IPS DF 19.7 (cell line): Measurements from ENCODE around the gene SETX.
"Not testable (repeated sequence)": the region's sequence is repeated elsewhere in the genome, so short reads cannot be mapped to it uniquely, and the experiment has no call there.

Source experiments
- DNase-seq: peaks from one replicate; pipeline ENCODE4 v3.0.0-alpha.2; 2013; ENCODE audit warnings: low read depth, low spot score

Gene SETX

DNA sequence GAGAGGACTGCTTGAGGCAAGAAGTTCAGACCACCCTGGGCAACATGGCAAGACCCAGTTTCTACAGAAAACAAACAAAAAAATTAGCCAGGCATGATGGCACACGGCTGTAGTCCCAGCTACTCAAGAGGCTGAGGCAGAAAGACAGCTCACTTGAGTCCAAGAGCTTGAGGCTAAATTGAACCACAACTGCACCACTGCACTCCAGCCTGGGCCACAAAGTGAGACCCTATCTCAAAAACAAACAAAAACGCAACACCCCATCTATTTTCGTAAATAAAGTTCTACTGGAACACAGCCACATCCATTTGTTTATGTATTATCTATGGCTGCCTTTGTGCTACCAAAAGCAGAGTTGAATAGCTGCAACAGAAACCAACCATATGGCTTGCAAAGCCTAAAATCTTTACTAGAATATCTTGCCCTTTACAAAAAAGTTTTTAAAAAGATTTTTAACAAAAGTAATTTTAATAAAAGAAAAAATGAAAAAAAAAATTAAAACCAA is 67.5 kb downstream of the SETX start:
- no peak for DNase-seq

DNA sequence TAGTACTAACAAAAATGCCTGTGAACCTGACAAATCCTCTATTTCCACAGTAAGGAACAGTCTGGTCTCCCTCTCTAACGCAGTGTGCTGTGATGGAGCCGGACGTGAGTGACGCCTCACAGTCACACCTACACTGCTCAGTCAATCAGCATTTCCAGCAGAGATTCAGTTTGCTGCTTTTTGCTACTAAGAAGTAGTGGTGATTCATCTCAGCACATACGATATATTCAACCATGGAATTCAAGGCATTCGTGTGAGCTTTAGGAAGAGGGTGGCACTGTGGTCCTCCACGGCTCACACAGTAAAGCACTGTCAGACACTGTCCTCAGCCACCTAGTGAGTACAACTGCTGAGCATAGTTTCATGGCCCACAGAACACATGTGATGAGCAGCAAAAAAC is 70.9 kb downstream of the SETX start:
- DNase-seq: no peak

DNA sequence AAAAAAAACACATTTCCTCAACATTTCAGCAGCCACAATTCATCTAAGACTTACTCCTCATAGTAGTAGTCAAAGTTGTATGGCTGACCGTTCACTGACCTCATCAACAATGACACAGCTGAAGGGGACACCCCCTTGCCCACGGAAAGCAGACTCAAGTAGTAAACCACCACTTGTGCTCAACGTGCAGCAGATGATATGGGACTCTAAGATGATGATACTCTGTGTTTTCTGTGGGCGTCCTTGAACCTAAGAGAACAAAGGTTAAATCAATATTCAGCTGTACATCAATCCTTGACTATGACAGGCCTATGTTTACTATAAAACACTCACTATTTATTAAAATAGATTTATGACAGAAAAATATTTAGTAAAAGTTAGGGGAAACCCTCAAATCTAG is 71.6 kb downstream of the SETX start:
- no peak for DNase-seq

GRCh38 chr9:132274861-132275260 is 79.9 kb downstream of the SETX start:
- DNase-seq: no peak

DNA sequence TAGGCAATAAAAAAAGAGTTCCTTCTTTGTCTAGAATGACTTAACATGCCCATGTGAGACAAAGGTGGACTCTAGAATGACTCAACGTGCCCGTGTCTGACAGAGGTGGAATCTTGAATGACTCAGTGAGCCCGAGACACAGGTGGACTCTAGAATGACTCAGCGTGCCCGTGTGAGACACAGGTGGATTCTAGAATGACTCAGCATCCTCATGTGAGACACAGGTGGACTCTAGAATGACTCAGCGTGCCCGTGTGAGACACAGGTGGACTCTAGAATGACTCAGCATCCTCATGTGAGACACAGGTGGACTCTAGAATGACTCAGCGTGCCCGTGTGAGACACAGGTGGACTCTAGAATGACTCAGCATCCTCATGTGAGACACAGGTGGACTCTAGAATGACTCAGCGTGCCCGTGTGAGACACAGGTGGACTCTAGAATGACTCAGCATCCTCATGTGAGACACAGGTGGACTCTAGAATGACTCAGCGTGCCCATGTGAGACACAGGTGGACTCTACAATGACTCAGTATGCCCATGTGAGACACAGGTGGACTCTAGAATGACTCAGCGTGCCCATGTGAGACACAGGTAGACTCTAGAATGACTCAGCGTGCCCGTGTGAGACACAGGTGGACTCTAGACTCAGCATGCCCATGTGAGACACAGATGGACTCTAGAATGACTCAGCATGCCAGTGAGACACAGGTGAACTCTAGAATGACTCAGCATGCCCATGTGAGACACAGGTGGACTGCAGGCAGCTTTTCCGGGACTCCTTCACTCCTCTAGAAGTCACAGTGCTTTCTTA is 84.9 kb downstream of the SETX start:
- DNase-seq: not testable (repeated sequence)

- no peak for DNase-seq
Measured at GRCh38 chr9:132268725-132269352, 85.9 kb downstream of the SETX start.

GRCh38 chr9:132267660-132268059 is 87.1 kb downstream of the SETX start:
- no peak for DNase-seq

GRCh38 chr9:132266017-132266416 is 88.8 kb downstream of the SETX start:
- DNase-seq: no peak

GRCh38 chr9:132260846-132261245 is 93.9 kb downstream of the SETX start:
- DNase-seq: no peak

DNA sequence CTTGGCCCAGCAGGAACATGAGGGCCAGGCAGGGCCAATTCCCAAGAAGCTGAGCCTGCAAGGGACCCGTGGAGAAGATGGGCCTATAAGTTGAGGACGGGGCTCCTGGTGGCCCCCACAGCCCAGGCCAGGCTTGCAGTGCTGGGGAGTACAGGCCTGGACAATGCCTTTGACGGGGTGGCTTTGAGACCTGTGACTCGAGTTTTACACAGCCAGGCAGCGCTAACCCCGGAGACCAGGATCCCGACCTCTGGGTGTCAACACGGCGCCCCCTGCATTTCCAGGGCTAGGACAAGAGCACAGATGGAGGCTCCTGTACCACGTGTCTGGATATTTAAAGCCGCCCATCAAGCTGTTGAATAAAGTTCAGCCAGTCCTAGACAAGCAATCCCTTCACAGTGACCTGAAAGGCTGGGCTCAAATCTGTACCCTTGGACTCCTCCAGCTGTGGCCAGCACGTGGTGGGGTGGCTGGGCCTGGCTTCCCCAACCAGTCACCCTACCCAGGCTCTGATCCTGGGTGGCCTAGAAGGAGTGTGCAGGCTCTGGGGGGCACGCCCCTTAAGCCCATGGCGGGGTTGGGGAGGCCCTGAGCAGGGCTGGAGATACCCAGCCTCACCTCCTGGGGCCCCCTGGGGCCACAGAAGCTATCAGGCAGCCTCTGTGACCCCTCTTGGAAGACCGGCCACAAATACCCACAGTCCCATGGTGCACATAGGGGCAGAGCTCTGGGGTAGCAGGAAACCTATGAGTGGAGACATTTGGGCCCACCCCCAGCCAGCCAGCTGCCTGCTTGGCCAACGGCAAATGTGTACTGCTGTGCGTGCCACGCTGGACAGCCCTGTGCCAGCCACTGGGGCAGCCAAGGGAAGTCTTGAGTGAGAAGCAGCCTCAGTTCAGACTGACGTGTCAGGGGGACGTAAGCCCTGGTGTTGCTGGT is 104.2 kb downstream of the SETX start:
- DNase-seq: no peak

DNA sequence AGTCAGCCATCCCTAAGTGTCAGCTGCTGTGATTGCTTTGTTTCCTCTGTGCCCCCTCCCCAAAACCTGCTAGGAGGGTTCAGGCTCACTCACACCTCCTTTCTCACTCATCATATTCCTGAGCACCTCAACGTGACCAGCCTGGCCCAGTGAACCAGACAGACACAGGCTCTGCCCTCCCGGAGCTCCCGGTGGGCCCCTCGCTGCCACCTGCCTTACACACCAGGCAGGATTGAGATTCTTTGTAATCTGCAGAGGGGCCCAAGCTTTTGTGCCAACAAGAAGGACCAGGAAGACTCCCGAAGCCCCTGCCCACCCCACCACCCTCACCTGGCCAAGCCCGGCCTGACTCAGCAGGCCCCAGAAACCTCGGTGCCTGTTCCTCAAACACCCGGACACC is 105.1 kb downstream of the SETX start:
- DNase-seq: no peak

- no peak for DNase-seq
Measured at GRCh38 chr9:132249123-132249522, 105.7 kb downstream of the SETX start.

DNA sequence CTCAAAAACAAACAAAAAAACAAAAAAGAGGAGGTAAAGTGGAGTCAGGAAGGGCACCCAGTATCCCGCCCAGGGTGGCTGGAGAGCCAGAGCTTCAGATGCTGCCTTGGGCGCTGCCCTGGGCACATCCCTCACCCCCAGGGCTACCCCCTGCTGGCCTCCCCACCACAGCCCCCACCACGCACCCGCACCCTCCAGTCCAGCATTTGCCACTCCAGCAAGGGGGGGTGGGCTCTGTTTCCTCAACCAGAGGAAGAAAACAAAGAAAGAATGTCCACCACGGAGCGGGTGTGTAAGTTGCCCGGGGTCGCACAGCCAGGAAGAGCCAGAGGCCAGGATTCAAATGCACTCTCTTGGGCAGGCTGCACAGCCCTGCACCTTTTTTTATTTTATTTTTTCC is 106.8 kb downstream of the SETX start:
- DNase-seq: no peak

GRCh38 chr9:132245465-132245864 is 109.3 kb downstream of the SETX start:
- DNase-seq: no peak

DNA sequence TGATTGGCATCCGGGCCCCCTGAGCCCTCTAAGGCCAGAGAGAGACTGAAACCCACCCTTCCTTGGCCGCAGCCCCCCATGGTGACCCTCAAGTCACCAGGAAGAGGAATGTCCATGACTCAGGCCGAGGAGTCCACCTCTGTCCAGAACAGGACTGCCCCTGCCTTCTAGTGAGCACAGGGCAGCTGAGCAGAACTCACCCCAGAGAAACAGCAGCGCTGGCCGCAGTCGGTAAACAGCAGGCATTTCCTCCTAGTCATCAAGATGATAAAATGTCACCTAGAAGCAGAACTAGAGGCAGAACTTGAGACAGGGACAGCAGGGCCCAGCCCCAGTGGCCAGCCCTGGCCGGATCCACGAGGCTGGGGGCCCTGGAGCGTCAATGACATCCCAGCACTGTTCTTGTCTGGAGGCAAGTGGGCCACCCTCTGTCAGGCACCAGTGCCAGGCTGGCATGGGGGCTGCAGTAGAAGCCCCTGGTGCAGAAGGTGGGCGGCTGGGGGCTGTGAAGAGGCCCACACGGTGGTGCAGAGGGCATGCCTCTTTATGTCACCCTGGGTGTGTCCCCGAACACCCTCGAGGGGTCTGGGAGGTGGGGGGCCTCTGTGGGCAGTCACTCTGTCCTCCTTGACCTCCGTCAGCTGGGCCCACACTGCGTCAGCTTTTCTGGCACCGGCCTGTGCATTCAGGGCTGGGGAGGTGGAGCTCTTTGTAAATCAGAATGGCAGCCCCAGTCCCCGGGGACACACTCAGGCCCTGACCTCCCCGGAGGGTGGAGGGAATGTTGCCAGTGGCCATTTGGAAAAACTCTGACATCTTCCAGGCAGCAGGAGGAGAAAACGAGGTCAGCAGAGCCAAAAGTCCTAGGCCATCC is 110.0 kb downstream of the SETX start:
- DNase-seq: no peak

DNA sequence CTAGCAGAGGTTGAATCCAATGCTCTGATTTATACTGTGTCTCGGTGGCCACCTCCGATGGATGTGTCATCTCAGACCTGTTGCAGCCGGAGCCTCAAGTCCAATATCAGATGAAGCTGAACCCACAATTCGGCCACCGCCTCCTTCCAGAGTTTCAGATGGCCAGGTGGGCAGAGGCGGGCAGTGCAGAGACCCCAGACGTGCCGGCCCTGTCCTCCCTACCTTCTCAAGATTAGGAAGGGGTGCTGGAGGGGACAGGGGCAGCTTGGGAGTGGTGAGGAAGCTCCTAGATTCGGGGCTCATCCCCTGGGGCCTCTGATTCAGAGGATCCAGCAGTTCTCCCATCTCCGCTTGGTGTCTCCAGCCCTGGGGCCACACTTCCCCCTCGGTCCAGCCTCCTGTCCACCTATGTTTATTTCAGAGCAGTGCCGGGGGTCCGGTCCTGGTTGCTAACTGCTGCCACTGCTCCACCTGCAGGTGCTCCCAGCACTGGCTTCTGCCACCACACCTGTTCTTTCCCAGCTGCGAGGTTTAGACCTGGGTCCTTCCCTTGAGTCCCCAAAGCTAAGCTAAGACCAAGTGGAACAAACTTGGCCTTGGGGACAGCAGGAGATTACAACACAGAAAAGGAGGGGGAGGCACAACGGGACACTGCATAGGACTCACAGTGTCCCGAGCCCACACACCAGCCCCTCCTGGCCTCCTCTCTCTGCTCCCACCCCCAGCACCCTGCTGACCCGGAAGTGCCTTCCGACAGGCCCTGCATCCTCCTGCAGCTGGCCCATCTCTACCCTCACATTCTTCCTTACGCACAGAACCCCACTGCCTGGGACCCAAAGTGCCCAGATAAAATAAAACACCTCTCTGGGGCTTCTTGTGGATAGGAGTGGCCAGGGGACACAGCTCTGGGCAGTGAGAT is 111.4 kb downstream of the SETX start:
- DNase-seq: no peak

DNA sequence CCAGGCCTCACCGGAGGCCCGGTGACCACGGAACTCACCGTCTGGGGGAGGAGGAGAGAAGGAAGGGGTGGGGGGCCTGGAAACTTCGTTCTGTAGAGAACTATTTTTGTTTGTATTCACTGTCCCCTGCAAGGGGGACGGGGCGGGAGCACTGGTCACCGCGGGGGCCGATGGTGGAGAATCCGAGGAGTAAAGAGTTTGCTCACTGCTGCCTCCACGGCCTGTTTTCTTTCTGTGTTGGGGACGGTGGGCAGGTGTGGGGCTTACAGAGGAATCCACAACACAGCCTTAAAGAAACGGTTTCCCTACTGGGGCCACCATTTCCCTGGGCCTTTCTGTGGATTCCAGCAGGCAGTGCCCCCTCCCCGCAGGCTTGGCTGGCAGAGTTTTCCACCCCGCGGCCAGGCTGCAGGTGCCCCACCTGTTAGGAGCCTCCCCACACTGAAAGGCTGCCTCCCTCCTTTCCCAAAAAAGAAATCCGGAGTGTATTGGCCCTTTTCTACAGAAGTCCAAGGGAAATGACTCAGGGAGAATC is 112.1 kb downstream of the SETX start:
- DNase-seq: no peak

GRCh38 chr9:132241840-132242620 is 112.8 kb downstream of the SETX start:
- no peak for DNase-seq

- DNase-seq: no peak
Measured at GRCh38 chr9:132241483-132241839, 113.3 kb downstream of the SETX start.
